NCI-H2081 treated with DMSO at 0.1 percent for 48 hours (cell line): ENCODE data around the gene LYZ.

ENCODE experiments used
- DNase-seq: peaks from one replicate; lab custom pipeline; 2025; lab: John Stamatoyannopoulos, UW

Gene LYZ

GRCh38 chr12:69386921-69387320 is 38.7 kb downstream of the LYZ start:
- DNase-seq = no peak

- DNase-seq = no peak
Observed at GRCh38 chr12:69388371-69388770, 40.2 kb downstream of the LYZ start.

- no peak for DNase-seq
Observed at GRCh38 chr12:69389831-69390230, 41.6 kb downstream of the LYZ start.

GRCh38 chr12:69392179-69392928 is 44.2 kb downstream of the LYZ start:
- no peak for DNase-seq

- no peak for DNase-seq
Observed at GRCh38 chr12:69396041-69396440, 47.9 kb downstream of the LYZ start.

GRCh38 chr12:69396963-69397362 is 48.8 kb downstream of the LYZ start:
- no peak for DNase-seq

- no peak for DNase-seq
Observed at GRCh38 chr12:69397978-69398377, 49.8 kb downstream of the LYZ start.

- no peak for DNase-seq
Observed at GRCh38 chr12:69401940-69402339, 53.8 kb downstream of the LYZ start.
